NCI-H128 (cell line): ENCODE measurements around the gene TNIP1.
A peak's percentile ranks its signal among the peaks of the same experiment; 100 is the strongest.

Experiments
- DNase-seq: peaks from one replicate; lab custom pipeline; 2025; ENCODE audit not compliant: unreplicated experiment; lab: John Stamatoyannopoulos, UW

TNIP1 gene, protein sequence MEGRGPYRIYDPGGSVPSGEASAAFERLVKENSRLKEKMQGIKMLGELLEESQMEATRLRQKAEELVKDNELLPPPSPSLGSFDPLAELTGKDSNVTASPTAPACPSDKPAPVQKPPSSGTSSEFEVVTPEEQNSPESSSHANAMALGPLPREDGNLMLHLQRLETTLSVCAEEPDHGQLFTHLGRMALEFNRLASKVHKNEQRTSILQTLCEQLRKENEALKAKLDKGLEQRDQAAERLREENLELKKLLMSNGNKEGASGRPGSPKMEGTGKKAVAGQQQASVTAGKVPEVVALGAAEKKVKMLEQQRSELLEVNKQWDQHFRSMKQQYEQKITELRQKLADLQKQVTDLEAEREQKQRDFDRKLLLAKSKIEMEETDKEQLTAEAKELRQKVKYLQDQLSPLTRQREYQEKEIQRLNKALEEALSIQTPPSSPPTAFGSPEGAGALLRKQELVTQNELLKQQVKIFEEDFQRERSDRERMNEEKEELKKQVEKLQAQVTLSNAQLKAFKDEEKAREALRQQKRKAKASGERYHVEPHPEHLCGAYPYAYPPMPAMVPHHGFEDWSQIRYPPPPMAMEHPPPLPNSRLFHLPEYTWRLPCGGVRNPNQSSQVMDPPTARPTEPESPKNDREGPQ

DNA sequence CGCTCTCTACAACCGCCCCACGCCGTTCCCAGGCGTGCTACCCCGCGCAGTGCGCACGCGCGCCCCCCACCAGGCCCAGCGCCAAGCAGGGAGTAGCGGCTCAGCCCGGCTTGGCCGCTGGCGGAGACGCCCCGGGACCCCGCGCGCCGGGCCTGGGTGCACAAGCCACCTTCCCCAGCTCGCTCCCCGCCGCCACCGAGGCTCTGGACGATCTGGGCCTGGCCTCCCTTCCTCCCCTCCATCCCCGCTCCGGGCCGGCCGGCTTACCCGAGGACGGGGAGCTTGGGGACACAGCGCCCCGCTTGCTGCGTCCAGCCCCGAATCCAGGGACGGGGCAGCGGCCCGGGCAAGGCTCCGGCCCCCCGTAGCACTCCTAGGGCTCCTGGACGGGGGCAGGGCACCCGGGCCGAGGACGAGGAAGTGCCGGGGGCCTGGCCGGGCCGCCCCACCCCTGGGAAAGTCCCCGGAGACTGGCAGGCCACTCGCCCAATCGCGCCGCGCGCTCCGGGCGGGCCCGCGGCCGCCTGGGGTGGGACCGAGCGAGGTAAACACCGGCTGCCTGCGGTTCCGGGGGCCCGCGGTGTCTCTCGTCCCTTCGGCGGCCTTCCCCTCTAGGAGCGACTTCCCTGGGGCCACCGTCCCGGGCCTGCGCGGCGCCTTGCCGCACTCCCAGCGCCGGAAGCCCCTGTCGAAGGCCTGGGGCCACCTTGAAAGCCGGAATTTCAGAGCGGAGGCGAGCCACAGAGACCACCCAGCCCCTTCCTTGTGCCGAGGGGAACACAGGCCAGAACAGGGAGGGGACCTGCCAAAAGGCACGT is at the start of gene TNIP1:
Gene TNIP1 (minus strand): TSS at position 422 of the 818 bp plus-strand sequence. CDS start 15,939 bp downstream, outside the sequence.
- DNase-seq, result peak; percentile 30

DNA sequence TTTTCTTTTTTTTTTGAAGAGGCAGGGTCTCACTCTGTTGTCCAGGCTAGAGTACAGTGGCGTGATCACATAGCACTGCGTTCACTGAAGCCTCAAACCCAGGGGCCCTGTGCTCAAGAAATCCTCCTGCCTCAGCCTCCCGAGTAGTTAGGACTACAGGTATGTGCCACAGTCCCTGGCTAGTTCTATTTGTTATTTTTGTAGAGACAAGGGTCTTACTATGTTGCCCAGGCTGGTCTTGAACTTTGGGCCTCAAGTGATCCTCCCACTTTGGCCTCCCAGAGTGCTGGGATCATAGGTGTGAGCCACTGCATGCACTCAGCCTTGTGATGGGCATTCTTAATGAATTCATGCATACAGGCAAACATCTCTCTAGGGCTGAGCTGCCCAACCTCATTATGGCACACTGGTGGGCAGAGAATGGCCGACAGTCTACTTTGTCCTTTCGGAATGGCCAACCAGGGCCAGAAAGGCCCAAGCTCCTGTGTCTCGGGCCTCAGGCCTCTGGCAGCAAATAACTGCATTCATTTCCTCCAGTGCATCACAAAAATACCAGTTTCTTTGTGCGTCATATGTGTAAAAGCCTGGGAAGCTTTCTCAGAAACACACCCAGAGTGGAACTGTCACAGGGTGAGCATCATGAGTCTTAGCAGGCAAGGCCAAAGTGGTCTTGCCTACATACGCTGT is 49.5 kb upstream of the TNIP1 start:
- no peak for DNase-seq

DNA sequence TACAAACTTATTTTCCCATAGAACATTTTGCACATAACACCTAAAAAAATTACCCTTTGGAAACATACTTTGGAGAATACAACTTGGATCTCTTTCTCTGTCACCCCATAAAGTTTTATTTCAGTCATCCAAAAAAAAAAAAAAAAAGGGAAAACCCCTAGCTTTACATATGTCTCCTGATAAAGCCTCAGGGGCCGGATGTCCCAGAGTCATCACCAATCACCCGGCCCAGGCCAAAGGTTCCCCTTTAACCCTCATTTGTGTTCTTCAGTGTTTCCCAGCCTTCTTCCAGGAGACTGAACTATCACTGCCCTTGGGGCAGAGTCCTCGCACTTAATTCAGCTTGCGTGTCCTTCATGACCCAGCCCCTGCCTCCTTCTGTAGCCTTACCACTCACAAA is 48.0 kb upstream of the TNIP1 start:
- no peak for DNase-seq

DNA sequence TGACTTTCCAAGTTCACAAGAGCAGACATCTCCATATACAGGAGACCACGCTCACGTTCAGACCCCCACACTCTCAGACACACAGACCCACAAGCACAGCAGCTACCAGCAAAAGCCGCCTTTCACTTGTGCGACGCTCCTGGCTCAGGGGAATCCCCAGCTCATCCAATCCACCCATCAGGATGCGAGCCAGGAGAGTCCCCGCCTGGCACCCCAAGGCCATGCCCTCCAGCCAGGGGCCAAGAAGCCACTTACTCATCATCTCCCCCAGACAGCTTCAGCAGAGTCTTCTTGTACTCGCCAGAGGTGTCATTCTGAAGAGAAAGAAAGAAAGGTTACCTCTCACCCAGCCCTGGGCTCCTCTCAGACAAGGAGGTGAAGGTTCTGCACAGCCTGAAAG is 47.1 kb upstream of the TNIP1 start:
- no peak for DNase-seq

DNA sequence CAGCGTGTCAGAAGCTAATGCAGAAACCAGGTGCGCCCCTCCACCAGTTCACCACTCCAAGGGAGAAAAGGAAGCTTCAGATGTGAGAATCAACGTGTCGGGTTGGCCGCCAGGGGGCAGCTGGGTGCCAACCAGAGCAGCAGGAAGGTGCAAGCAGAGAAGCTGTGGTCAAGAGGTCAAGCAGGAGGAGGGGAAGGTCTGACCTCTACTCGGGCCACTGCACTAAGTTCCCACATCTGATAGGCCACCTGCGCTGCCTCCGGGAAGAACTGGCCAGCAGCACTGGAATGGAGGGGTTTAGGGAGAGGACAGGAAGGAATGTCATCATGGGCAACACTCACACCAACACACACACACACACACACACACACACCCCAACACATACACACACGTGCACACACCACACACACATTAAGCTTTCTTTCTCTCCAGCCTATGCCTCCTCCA is 45.4 kb upstream of the TNIP1 start:
- DNase-seq, result no peak

DNA sequence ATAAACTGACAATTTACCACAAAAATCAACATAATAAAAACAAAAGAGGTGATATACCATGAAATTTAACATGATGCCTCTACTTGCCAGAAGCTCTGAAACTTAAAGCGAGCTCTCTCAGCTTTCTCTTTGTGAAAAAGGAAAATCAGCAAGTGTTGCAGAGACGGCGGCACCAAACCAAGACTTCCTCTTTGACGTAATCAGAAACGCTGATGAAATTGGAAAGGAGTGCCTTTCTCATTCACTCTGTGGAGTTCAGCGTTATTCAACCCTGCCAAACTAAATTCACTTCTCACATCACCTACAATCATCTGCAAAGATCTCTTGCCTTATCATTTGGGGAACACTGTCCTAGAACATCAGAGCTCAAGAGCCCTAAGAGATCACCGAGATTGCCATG is 44.6 kb upstream of the TNIP1 start:
- no peak for DNase-seq

DNA sequence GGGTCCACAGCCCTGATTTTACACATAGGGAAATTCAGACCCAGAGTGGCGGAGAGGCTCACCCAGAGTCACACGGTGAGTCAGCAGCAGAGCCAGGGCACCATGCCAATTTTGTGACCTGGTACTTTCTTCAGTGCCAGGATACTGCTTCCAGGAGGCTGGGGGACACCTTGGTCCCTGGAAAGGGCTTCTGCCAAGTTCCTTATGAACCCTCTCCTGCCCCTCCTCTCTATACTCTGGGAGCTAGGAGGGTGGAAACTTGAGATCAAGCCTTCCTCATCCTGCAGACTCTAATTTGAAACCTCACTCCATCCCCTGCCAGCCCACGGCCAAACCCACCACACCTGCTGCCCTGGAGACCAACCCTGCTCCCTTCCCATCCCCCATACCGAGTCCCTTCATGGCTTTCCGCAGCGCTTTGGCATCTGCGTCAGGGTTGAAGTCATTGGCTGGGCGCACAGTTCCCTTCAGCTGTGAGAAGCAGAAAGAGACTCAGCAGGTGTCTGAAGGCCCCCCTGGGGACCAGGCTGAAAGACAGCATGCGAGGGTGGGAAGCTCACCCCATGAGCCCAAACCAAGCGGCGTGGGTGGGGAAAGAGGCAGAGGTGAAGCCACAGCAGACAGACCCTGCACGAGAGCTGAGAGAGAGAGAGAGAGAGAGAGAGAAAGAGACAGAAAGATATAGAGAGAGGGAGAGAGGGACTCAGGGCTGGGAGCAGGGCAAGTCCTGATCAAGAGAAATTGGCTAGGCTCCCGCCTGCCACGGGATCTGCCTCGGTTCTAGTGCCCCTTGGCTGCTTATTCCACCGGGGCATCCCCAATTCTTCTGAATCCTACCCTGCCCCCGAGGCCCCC is 43.3 kb upstream of the TNIP1 start:
- no peak for DNase-seq

DNA sequence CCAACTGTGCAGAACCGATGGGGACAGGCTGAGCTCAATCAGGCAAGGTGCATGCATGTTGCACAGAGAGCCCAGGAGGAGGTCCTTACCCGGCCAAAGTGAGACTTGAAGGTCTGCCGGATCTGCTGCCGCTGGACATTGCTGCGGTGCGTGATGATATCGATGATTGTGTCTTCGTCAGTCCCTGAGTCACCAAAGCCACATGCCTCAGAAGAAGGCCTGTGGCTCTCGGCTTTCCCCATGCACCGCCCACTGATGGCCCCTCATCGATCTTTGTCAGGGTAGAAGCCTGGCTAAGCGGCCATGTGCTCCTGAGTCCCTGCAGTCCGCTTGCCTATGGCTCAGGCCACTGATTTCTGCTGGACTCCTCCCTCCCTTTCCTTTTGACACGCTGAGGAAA is 42.0 kb upstream of the TNIP1 start:
- no peak for DNase-seq

DNA sequence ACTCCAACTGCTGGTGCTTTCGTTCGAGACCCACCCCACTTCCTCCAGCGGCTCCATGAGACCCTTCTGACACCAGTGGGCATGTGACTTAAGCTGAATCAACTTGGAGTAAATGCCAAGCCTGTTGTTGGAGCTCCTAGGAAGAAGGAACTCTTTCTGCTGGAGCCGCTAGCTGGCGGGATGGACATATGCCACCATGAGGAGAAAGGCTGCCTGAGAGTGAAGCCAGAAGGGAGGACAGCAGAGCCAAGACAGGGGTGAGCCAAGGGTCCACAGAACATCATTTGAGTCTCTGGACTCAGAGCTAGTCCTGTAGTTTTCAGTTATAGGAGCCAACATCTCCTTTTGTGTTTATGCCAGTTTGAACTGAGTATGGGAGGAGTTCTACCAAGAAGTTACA is 40.8 kb upstream of the TNIP1 start:
- no peak for DNase-seq

DNA sequence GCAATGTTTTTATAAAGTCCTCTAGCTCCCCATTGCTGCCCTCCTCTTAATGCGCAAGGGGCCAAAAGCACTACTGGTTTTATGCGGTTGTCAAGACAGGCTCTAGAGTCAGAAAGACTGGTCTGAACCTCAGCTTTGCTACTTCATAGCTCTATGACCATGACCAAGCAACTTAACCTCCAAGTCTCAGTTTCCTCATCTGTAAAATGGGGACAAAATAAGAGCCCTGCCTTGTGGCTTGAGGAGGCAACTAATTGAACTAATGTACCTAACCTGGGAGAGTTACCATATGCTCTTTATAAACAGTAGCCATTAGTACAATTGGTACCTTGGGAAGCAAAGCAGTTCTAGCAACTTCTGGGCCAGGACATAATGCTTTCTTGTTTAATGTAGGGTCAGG is 40.3 kb upstream of the TNIP1 start:
- DNase-seq, result no peak

DNA sequence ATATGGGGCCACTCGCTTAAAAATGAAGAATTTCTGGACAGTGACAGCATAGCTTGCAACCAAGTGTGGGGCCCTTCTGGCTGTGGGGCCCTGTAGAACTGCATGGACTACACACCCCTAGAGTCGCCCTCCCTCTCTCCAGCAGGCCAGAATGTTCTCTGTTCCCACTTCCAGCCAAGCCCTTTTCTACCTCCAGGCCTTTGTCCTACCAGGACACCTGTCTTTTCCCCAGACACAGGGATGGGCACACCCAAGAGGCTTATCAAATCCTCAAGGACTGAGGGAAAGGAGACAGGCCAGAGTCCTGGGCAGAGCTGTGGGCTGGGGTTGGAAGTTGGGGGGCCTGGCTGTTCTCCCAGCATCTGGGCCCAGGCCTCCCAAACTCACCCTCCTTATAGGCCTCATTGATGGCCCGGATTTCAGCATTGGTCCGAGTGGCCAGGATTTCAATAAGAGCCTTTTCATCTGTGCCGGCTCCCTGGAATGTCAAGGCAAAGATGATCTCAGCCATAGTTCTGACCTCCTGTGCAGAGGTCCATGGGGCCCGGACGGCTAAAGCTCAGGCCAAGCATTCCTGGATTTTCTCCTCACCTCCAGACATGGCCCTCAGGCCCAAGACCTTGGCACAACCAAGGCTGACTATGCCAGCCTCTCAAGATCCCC is 38.2 kb upstream of the TNIP1 start:
- DNase-seq, result no peak

DNA sequence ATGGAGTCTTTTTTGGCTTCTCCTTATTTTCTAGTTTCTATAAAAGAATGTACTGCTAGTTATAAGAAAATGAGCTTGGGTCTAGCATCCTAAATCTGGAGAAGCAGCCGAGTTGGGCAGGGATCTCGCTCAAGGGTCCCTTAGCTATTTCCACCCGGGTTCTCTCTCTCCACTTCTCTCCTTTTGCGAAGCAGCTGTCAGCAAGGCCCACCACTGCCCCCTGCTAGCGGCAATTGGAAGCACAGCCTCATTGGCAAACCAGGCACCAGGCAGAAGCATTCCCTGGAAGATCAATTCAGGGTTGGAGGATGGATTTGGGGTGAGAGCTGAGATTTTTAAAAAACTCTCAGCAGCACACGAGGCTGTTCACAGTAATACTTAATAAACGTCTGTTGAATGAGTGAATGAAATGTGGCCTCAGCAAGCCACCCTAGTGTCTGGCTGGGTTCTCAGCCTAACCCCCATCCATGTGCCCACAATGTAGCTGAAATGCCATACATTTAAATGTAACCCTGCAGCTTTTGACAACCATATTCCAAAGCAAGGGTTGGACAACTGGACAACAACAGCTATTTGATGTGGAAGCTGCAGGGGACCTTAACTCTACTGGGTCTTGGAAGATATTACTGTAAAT is 34.6 kb upstream of the TNIP1 start:
- no peak for DNase-seq

DNA sequence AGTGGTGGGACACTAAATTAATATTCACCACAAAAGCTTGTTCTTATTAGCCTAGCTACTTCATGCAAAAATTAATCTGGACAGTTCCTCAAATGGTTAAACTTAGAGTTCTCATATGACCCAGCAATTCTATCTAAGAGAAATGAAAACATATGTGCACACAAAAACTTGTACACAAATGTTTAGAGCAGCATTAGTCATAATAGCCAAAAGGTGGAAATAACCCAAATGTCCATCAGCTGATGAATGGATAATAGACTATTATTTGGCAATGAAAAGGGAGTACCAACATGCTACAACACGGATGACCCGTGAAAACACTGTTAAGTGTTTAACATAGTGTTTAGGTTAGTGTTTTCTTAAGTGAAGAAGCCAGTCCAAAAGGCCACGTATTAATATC is 32.8 kb upstream of the TNIP1 start:
- no peak for DNase-seq

DNA sequence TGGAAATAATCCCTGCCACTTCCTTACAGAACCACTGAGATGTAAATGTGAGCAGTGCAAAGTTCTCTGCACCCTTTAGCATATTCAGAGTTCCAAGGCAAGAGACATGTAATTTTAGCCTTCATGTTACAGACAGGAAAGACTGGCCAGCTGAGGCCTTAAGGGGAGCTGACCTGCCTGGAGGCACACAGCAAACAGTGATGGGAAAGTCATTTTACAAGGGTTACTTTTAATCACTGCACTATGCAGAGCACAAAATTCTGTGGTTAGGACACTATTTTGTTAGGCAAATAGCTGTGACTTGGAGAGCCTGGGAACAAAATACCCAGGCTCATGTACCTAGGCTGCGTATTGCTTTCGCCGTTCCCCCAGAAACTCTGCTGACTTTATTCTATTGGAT is 30.2 kb upstream of the TNIP1 start:
- DNase-seq, result no peak

DNA sequence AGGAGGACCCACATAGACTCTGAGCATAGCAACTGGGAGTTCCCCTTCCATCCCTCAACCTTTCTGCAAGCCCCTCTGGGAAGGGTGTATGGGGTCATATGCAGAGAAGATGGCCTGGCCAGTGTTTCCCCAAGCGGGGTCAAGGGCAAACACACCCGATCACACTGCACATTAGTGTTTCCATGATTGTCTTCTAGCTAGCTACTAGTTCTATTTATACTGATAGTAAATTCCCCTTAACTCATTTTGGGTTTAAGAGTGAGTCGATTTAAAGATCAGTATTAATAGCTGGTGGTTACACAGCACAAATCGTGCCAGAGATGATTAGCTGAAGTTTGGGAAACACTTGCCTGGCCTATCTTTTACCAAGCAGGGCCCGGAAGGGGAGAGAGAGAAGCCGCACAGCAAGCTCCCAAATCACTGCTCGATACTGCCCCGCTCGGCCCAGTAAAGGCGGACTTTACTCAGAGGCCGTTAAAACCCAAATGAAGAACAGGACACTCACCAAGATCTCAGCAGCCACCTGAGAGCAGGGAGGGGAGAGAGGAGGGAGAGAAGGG is 29.4 kb upstream of the TNIP1 start:
- DNase-seq, result no peak

DNA sequence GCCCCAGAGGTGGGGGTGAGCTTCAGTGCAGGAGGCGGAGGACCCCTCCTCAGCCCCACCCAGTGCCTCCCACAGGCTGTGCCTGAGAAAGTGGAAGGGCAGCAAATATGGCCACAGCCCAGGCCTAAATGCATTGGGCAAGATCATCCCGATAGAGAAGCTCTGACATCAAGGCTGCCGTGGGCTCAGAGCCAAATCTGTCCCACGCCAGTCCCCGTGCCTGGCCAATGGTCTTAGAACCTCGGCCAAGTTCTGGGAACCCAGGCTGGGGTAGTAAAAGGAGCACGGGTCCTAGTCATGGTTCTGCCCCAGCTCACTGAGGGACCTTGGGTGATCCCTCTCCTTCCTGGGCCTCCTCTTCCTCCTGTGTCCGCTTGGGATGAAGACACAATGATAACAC is 27.7 kb upstream of the TNIP1 start:
- DNase-seq, result no peak

DNA sequence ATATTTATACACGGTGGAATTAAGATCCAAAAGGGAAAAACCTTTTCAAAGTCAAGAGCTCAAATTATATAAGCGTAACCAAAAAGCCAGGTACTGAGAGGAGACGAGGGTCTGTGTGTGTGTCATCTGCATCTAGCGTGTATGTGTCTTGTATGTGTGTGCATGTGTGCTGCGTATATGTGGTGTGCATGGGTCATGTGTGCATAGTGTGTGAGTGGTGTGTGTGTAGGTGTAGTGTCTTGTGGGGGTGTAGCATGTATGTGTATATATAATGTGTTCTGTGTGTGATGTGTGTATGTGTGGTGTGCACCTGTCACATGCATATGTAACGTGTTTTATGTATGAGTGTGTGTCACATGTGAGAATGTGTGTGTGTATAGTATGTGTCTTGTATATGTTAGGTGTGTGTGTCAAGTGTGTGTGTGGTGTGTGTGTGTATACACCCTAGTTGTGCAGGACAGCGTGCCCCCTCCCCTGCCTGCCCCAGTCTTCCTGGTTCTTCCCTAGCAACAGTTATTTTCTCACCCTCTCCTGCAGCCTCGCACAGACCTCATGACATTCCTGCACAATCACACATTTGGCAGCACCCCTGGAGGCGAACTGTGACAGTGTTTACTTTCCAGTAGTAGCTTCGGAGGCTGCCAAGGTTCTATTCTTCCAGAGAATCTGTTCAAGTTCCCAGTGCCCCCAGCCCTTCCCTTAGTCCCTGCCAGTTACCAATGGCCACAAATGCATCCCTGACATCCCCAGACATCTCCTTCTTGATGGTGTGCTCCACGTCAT is 27.1 kb upstream of the TNIP1 start:
- DNase-seq, result no peak

DNA sequence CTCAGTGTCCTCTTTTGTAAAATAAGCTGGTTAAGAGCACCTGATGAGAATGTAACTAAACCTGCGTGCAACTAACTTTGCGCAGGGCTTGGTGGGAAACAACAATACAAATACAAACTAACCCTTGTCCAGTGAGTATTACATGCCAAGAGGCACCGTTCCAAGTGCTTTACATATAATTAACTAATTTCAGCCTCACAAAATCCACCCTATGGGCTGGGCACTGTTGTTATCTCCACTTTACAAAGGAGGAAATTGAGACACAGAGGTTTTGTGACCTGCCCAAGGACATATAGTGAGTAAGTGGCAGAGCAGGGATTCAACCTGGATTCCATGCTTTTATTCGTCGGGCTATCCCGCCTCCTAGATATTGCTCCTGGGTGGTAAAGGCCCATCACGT is 26.2 kb upstream of the TNIP1 start:
- no peak for DNase-seq
